A549 treated with DMSO at 1 μM for 4 hours (cell line): ENCODE measurements around the gene EVI5. TPM values are rescaled to one million over a fixed set of nuclear protein-coding genes. Genes with fewer than 3 reads are reported as not detected.

Source experiments
- total RNA-seq: library from RNA; stranded (reverse); fragments of 200-300 nt; extraction: Qiagen RNA extraction; gene quantifications from 5 replicates; pipeline ENCODE4 v1.2.3, GENCODE V29; 2022; ENCODE audit warnings: low read depth

The EVI5 gene
- 5.2 to 7.4 TPM (median 6.6 TPM) in 5 replicates for total RNA-seq

DNA sequence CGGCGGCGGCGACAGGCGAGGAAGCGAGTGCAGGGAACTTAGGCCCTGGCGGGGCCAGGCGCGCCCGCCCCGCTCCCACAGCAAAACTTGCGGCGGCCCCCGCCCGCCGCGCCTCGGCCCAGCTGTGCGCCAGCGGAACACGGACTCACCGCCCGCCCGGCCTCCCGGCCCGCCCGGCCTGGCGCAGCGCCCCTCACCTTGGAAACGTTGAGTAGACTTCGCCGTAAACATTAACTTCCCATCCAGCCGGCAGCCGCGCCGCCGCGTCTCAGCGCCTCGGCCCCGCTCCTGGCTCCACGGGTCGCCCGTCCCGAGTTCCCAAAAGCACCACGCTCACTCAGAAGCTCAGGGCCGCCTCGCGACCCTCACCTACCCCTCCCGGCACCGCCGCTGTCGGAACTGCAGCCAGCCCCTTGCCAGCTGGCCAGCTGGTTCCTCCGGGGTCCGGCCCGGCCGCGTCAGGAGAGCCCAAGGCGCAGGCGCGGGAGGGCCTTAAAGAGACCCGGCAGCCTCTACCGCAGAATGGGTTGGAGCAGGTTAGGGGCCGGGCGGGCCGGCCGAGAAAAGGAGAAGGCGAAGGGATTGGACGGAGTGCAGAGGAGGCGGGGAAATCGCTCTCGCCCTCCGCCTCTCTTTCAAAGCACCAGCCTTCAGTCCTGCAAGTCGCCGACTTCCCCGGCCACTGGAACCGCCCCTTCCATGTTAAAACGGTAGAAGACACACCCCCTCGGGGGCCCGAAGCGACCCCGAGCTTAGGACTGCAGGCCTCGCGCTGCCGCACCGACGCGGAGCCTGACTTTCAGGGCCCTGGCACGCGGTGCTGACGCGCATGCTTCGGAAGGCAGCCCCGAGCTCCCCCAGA, at the start of gene EVI5:
Gene EVI5 (minus strand): TSS at position 470 of the 862 bp plus-strand sequence. CDS start 48,562 bp downstream, outside the sequence.

DNA sequence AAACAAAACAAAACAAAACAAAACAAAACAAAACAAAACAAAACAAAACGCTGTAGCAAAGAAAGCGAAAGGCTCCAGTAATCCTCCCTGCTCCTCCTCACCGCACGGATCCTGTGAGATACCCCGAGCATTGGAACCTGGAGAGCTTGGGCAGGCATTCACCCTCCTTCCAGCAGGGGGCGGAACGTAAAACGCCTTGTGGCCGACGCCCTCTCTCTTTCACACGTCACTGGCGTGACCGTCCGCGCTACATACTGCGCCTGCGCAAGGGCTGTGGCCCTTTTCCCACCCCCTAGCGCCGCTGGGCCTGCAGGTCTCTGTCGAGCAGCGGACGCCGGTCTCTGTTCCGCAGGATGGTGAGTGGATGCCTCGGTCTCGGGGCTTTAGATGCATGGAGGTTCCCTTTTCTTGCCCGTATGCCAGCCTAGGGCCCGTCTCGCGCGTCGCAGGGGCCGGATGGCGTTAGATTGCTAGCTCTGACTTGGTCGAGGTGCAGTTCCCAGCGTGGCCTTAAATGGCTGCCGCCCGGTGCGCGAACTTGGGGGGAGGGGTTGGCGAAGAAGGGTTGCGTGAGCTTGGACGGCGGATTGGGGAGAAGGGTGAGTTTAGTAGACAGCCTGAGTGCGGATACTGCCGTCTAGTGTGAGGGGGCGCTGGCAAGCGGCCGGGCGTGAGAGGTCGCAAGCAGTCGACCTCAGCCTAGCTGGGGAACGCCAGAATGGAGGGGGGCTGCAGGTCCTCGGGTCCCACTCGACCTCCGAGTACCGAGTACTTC, 47.0 kb upstream of the EVI5 start, which contains the start of gene RPL5:
Gene RPL5 (plus strand): TSS at position 279 of the 775 bp plus-strand sequence. CDS start 75 bp downstream, at position 354.

DNA sequence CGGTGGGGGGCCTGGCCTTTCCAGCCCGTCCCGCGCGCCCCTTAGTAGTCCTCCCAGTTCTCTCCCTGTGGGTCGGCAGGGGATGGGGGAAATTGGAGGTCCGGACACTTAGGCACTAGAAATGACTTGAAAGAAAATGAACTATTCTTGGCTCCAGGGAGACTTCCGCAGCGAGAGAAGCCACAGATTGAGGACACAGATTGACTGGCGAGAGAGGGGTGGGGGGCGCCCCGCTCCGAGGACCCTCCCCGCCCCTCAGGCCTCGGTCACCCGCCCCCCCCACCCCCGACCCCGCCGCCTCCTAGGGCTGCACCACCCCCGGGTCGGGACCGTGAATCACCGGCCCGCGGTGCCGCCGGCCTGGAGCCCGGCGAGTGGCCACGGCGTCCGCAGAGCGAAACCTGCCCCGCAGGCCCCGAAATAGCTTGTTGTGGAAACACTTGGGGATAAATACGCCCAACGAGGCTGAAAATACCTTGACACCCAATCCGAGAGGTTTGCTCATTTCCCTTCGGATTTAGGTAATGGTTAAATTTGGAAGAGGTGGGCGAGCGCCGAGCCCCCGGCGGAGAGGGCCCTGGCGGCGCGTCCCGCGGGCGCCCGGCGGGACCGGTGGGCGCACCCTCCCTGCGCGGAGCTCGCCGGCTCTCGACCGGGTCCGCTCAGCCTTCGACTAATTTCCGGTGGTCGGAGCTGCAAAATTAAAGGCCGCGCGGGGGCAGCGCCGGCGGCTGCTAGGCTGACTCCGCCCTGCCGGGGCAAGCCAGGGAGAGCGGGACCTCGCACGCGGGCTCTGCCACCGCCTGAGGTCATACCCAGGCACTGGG, 298.4 kb downstream of the EVI5 start, which contains the start of gene GFI1:
Gene GFI1 (minus strand): TSS at position 675 of the 827 bp plus-strand sequence. CDS start 3,438 bp downstream, outside the sequence.

Other genes starting within 250 kb of the EVI5 start
- gene RPL5, start 46.9 kb upstream of the EVI5 start, total RNA-seq: 1,099 to 1,281 TPM (median 1,185 TPM) in 5 replicates
- 7.8 to 11.6 TPM (median 9.5 TPM) in 5 replicates for gene DIPK1A, start 176.4 kb upstream of the EVI5 start, total RNA-seq